Kidney (tissue), 14 donors: Measurements from ENCODE around the gene KCNQ1OT1. TPM values are rescaled to one million over a fixed set of nuclear protein-coding genes. Genes with fewer than 3 reads are reported as not detected.

Experiments
- DNase-seq, 5 donors: peaks; one replicate each; pipeline ENCODE4 v3.0.0-alpha.2; 2013 to 2020
- FAIRE-seq: peaks from 2 replicates; lab custom pipeline; 2012; peaks lifted over from hg19 to GRCh38; lab: Jason Lieb, UNC
- H3K27ac ChIP-seq, 2 donors: one replicate each; pipeline ENCODE4 v1.7.0; 2013; ENCODE audit warnings: low read depth in 2 of 2, low read length in 2 of 2, inconsistent platforms in 1 of 2
- H3K27me3 ChIP-seq: one replicate; pipeline ENCODE4 v1.7.1; 2013; ENCODE audit warnings: low read length, inconsistent platforms; ENCODE audit not compliant: control insufficient read depth, insufficient read depth
- H3K36me3 ChIP-seq, 3 donors: one replicate each; pipeline versions ENCODE4 v1.7.0 to v1.7.1; 2013; ENCODE audit warnings: low read length in 3 of 3, control low read depth in 1 of 3, inconsistent platforms in 1 of 3; ENCODE audit not compliant: insufficient read depth in 3 of 3, control insufficient read depth in 2 of 3
- H3K4me1 ChIP-seq, 3 donors: one replicate each; pipeline versions ENCODE4 v1.7.0 to v1.7.1; 2013; ENCODE audit warnings: low read length in 3 of 3, inconsistent platforms in 1 of 3, low read depth in 1 of 3; ENCODE audit not compliant: control insufficient read depth in 2 of 3, insufficient read depth in 2 of 3
- H3K4me3 ChIP-seq, 3 donors: one replicate each; pipeline versions ENCODE4 v1.7.0 to v1.8.1; 2013; ENCODE audit warnings: low read length in 3 of 3, control low read depth in 1 of 3, inconsistent platforms in 1 of 3
- H3K9ac ChIP-seq, 3 donors: one replicate each; pipeline versions ENCODE4 v1.7.0 to v1.7.1; 2013; ENCODE audit warnings: low read length in 3 of 3, control low read depth in 1 of 3, inconsistent platforms in 1 of 3
- H3K9me3 ChIP-seq, 3 donors: one replicate each; pipeline versions ENCODE4 v1.7.0 to v1.7.1; 2013; ENCODE audit warnings: low read length in 3 of 3, control low read depth in 1 of 3, inconsistent platforms in 1 of 3; ENCODE audit not compliant: control insufficient read depth in 2 of 3, insufficient read depth in 1 of 3
- CTCF ChIP-seq: IDR thresholded peaks from 3 replicates; pipeline ENCODE4 v1.5.1; 2012; ENCODE audit warnings: mild to moderate bottlenecking, moderate library complexity, borderline replicate concordance; ENCODE audit not compliant: insufficient read depth; ENCODE audit errors: extremely low read depth
- intact Hi-C: fragments of 100-400 bp; cut with DNase I; formaldehyde crosslinking; loops from one replicate; pipeline ENCODE4 v1.11.1; 2022
- polyA plus RNA-seq: library from polyadenylated mRNA; stranded (reverse); fragments of 350-450 nt; fragmentation: Illumina TruSeq; extraction: RNeasy Lipid Tissue Mini Kit (QIAGEN cat#74804); gene quantifications from one replicate; pipeline ENCODE4 v1.2.3, GENCODE V29; 2014; ENCODE audit warnings: low read depth, low replicate concordance; ENCODE audit not compliant: insufficient read depth
- total RNA-seq: library from RNA; stranded (reverse); fragmentation: NEBNext Ultra II Directional; extraction: Animal tissue kit (Norgen Biotek cat#: 25700); gene quantifications from one replicate; pipeline ENCODE4 v1.2.1, GENCODE V29; 2021
- donor health status: control.
- donor health status: control.
- donor health status: control.
- donor health status: control.
- donor health status: control.
- donor health status: DM: yes; HTN: yes; CAD: no.
- donor health status: Normal renal cell carcinoma (clear cell type).

KCNQ1OT1 gene
- total and polyA plus RNA-seq, 2 donors from 2014 or later: 0.22 to 4.4 TPM

- H3K4me1 ChIP-seq: peaks cover 0 to 25% (median 0%) of the 10 kb centered on the region in 3 donors
- TF ChIP-seq CTCF: no peak
- no peak overlapping the region for H3K4me3 ChIP-seq
- H3K9me3 ChIP-seq: no peaks in the 10 kb centered on the region
- DNase-seq (peak in 2 of 5 donors; percentile 44 to 55), FAIRE-seq (no peak)
- intact Hi-C loops: no loop called here
- H3K36me3 ChIP-seq: no peaks in the 10 kb centered on the region
- no peak overlapping the region for H3K27ac ChIP-seq
- no peak overlapping the region for H3K9ac ChIP-seq
- no peaks in the 10 kb centered on the region for H3K27me3 ChIP-seq
Measured at GRCh38 chr11:2745511-2745910, 45.7 kb upstream of the KCNQ1OT1 start.

GRCh38 chr11:2744166-2744565 lies 44.4 kb upstream of the KCNQ1OT1 start:
- no peaks in the 10 kb centered on the region for H3K36me3 ChIP-seq
- no peak overlapping the region for H3K27ac ChIP-seq
- no peak overlapping the region for H3K4me3 ChIP-seq
- H3K27me3 ChIP-seq: no peaks in the 10 kb centered on the region
- H3K9me3 ChIP-seq: no peaks in the 10 kb centered on the region
- TF ChIP-seq CTCF: no peak
- peak in 1 of 5 donors; percentile 24 for DNase-seq
- intact Hi-C loops: no loop called here
- no peak for FAIRE-seq
- H3K9ac ChIP-seq: no peak overlapping the region
- peaks cover 0 to 20% (median 0%) of the 10 kb centered on the region in 3 donors for H3K4me1 ChIP-seq

- no peaks in the 10 kb centered on the region for H3K36me3 ChIP-seq
- H3K4me1 ChIP-seq: peaks cover 0 to 20% (median 0%) of the 10 kb centered on the region in 3 donors
- H3K4me3 ChIP-seq: no peak overlapping the region
- TF ChIP-seq CTCF: no peak
- no peaks in the 10 kb centered on the region for H3K27me3 ChIP-seq
- intact Hi-C loops: no loop called here
- peak in 2 of 5 donors; percentile 42 to 63 for DNase-seq
- H3K27ac ChIP-seq: no peak overlapping the region
- FAIRE-seq: no peak
- H3K9ac ChIP-seq: no peak overlapping the region
- H3K9me3 ChIP-seq: no peaks in the 10 kb centered on the region
Measured at GRCh38 chr11:2743427-2744110, 43.8 kb upstream of the KCNQ1OT1 start.
